Activated gamma-delta T cell (primary cell): ENCODE measurements around the gene EXOC4.

Experiments
- DNase-seq: peaks from one replicate; lab custom pipeline; 2025; lab: John Stamatoyannopoulos, UW

Gene EXOC4

GRCh38 chr7:134031835-134032617 lies 779.1 kb downstream of the EXOC4 start:
- DNase-seq, result no peak

- no peak for DNase-seq
Observed at GRCh38 chr7:134034652-134035051, 781.8 kb downstream of the EXOC4 start.

- DNase-seq, result no peak
Observed at GRCh38 chr7:134037991-134038390, 785.1 kb downstream of the EXOC4 start.

- no peak for DNase-seq
Observed at GRCh38 chr7:134040988-134041387, 788.1 kb downstream of the EXOC4 start.

GRCh38 chr7:134041477-134041876 lies 788.6 kb downstream of the EXOC4 start:
- DNase-seq, result no peak

GRCh38 chr7:134042307-134042706 lies 789.4 kb downstream of the EXOC4 start:
- no peak for DNase-seq

GRCh38 chr7:134044682-134045081 lies 791.8 kb downstream of the EXOC4 start:
- no peak for DNase-seq

GRCh38 chr7:134045716-134046115 lies 792.8 kb downstream of the EXOC4 start:
- DNase-seq, result no peak

- DNase-seq, result no peak
Observed at GRCh38 chr7:134046594-134047128, 793.8 kb downstream of the EXOC4 start.

- DNase-seq, result no peak
Observed at GRCh38 chr7:134047675-134048074, 794.8 kb downstream of the EXOC4 start.

GRCh38 chr7:134048166-134048565 lies 795.3 kb downstream of the EXOC4 start:
- DNase-seq, result no peak

- no peak for DNase-seq
Observed at GRCh38 chr7:134051020-134051419, 798.1 kb downstream of the EXOC4 start.

GRCh38 chr7:134056816-134057215 lies 803.9 kb downstream of the EXOC4 start:
- no peak for DNase-seq

- DNase-seq, result no peak
Observed at GRCh38 chr7:134058521-134058920, 805.6 kb downstream of the EXOC4 start.

GRCh38 chr7:134058980-134059379 lies 806.1 kb downstream of the EXOC4 start:
- DNase-seq, result no peak

- no peak for DNase-seq
Observed at GRCh38 chr7:134059921-134060320, 807.0 kb downstream of the EXOC4 start.

GRCh38 chr7:134060874-134061273 lies 808.0 kb downstream of the EXOC4 start:
- DNase-seq, result no peak

- no peak for DNase-seq
Observed at GRCh38 chr7:134062460-134062859, 809.6 kb downstream of the EXOC4 start.

- no peak for DNase-seq
Observed at GRCh38 chr7:134065415-134065814, 812.5 kb downstream of the EXOC4 start.

GRCh38 chr7:134067164-134067563 lies 814.3 kb downstream of the EXOC4 start:
- no peak for DNase-seq

GRCh38 chr7:134068670-134069069 lies 815.8 kb downstream of the EXOC4 start:
- DNase-seq, result no peak

GRCh38 chr7:134069187-134069586 lies 816.3 kb downstream of the EXOC4 start:
- no peak for DNase-seq

GRCh38 chr7:134070673-134071072 lies 817.8 kb downstream of the EXOC4 start:
- no peak for DNase-seq
